ENCODE data around the gene PPP1R26.

- TF ChIP-seq USF2 (IDR thresholded peaks at IDR 0.05) = no peak
- no peak for TF ChIP-seq REST (IDR thresholded peaks at IDR 0.05)
- TF ChIP-seq HMGXB4 (CRISPR knock-in tag; IDR thresholded peaks at IDR 0.05; ENCODE audit: borderline replicate concordance) = no peak
- TF ChIP-seq CTCF (IDR thresholded peaks at IDR 0.05) = no peak
- TF ChIP-seq POLR2A (IDR thresholded peaks at IDR 0.05; ENCODE audit: low read length) = no peak
These were observed 23.3 kb downstream of the PPP1R26 start for GRCh38 chr9:135502873-135503321.

Data from A549 (cell line).